ENCODE data around the gene C1R. TPM values are rescaled to one million over a fixed set of nuclear protein-coding genes. Genes with fewer than 3 reads are reported as not detected.

Gene C1R
- total RNA-seq, 1 experiment from 2014 or later = 9.6 TPM

DNA sequence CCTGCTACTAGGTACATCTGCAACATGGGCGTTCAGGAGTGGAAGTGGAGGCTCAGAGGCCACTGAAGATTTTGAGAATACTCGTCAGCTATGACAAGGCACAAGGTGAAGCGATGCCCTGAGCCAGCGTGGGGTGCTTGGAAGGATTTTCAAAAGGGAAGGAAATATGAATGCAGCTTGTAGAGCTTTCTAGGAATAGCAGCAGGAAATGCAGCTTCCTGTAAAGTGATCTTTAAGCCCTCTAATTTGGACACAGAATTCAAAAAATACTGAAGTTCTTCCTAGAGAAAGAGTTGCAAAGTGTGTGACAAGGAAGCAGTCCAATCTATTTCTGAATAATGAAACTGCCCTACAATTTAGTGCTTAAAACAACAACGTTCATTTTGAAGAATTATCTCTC is 44.9 kb downstream of the C1R start:
- intact Hi-C loops (cut with micrococcal nuclease) = no loop called here
- CTCF ChIA-PET = no interaction called here

DNA sequence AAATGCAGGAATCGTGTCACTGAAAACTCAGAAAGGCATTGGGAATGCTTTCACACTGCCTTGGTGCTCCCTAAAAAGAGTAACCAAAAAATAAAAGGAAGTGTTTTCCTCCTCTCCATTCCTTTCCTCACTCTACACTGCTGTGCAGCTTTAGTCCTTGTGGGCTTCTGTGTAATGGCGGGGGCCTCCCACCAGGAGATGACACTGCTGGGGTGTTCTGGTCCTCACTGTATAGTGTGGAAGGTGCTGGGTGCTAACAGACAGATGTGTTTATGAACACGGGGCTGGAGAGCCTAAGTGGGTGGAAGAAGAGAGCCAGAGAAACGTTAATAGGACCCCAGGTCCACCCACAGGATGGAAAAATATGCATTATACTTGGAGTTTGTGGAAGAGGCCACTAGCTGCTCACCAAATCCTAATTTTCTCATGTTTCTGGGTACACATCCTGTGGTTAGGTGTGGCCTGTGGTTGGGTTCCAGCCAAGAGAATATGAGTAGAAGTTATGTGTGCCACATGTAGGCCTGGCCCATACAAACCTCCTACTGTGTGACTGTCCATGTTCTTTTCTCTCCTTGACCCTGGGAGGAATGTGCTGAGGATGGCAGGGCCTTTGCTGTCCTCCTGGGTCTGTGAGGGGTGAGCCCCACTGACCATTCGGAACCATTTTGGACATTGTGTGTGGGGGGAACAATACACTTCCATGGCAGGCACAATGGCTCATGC is 45.7 kb downstream of the C1R start:
- no peak overlapping the region for H3K4me3 ChIP-seq (ENCODE audit: low read length)
- no peaks in the 10 kb centered on the region for H3K4me1 ChIP-seq (ENCODE audit: insufficient read depth, low read length)
- H3K79me2 ChIP-seq (ENCODE audit: low read length) = no peaks in the 10 kb centered on the region
- H3K27ac ChIP-seq (ENCODE audit: low read length) = no peak overlapping the region
- no peak overlapping the region for H3K9ac ChIP-seq (ENCODE audit: low read length)
- no peak overlapping the region for H3K4me2 ChIP-seq (ENCODE audit: low read length)
- BruUV-seq (replicated peaks) = no TSS peak
- intact Hi-C loops (cut with micrococcal nuclease) = no loop called here
- H3K9me2 ChIP-seq (replicated peaks; ENCODE audit: low read length) = no peaks in the 10 kb centered on the region
- H3K36me3 ChIP-seq (ENCODE audit: low read depth, low read length) = no peaks in the 10 kb centered on the region
- no peak overlapping the region for H2AFZ ChIP-seq (ENCODE audit: low read length)
- DNase-seq (no peak), ATAC-seq (no peak)
- TF ChIP-seq, protein P1, sequence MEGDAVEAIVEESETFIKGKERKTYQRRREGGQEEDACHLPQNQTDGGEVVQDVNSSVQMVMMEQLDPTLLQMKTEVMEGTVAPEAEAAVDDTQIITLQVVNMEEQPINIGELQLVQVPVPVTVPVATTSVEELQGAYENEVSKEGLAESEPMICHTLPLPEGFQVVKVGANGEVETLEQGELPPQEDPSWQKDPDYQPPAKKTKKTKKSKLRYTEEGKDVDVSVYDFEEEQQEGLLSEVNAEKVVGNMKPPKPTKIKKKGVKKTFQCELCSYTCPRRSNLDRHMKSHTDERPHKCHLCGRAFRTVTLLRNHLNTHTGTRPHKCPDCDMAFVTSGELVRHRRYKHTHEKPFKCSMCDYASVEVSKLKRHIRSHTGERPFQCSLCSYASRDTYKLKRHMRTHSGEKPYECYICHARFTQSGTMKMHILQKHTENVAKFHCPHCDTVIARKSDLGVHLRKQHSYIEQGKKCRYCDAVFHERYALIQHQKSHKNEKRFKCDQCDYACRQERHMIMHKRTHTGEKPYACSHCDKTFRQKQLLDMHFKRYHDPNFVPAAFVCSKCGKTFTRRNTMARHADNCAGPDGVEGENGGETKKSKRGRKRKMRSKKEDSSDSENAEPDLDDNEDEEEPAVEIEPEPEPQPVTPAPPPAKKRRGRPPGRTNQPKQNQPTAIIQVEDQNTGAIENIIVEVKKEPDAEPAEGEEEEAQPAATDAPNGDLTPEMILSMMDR (conservative IDR thresholded peaks at IDR 0.05; ENCODE audit: low read depth, low read length) = no peak
- TF ChIP-seq EZH2phosphoT487 (IDR thresholded peaks at IDR 0.05; ENCODE audit: borderline replicate concordance, low read length) (no peak), EZH2 (IDR thresholded peaks at IDR 0.05; ENCODE audit: low read length, unreplicated experiment) (no peak)
- ChIA-PET POLR2A (ENCODE audit: unreplicated experiment) (no interaction called here), CTCF (no interaction called here)
- H3K27me3 ChIP-seq (ENCODE audit: low read length) = no peaks in the 10 kb centered on the region
- no peaks in the 10 kb centered on the region for H4K20me1 ChIP-seq (ENCODE audit: low read length)
- H3K9me3 ChIP-seq (ENCODE audit: low read length) = no peaks in the 10 kb centered on the region
- no peaks in the 10 kb centered on the region for H3F3A ChIP-seq (ENCODE audit: low read length, unreplicated experiment)

More for the DNA sequence above, 44.9 kb downstream of the C1R start:
- no peak for TF ChIP-seq EZH2 (IDR thresholded peaks at IDR 0.05; ENCODE audit: low read length, unreplicated experiment)
- TF ChIP-seq, protein P1 (conservative IDR thresholded peaks at IDR 0.05; ENCODE audit: low read depth, low read length) = no peak
- TF ChIP-seq EZH2phosphoT487 (IDR thresholded peaks at IDR 0.05; ENCODE audit: borderline replicate concordance, low read length) = no peak
- Histone ChIP-seq H4K20me1 (ENCODE audit: low read length) (no peaks in the 10 kb centered on the region), H3K9ac (ENCODE audit: low read length) (no peak overlapping the region), H3K4me2 (ENCODE audit: low read length) (no peak overlapping the region), H3K36me3 (ENCODE audit: low read depth, low read length) (no peaks in the 10 kb centered on the region), H3K9me3 (ENCODE audit: low read length) (no peaks in the 10 kb centered on the region), H3K79me2 (ENCODE audit: low read length) (no peaks in the 10 kb centered on the region), H3K27ac (ENCODE audit: low read length) (no peak overlapping the region), H3K9me2 (replicated peaks; ENCODE audit: low read length) (no peaks in the 10 kb centered on the region), H3K4me3 (ENCODE audit: low read length) (no peak overlapping the region), H3K27me3 (ENCODE audit: low read length) (peaks cover 1% of the 10 kb centered on the region; the same call in 1 of the 2 replicates), H3F3A (ENCODE audit: low read length, unreplicated experiment) (no peaks in the 10 kb centered on the region), H2AFZ (ENCODE audit: low read length) (no peak overlapping the region), H3K4me1 (ENCODE audit: insufficient read depth, low read length) (no peaks in the 10 kb centered on the region)
- ATAC-seq = no peak
- BruUV-seq (replicated peaks) = no TSS peak
- no peak for DNase-seq
- POLR2A ChIA-PET (ENCODE audit: unreplicated experiment) = no interaction called here

DNA sequence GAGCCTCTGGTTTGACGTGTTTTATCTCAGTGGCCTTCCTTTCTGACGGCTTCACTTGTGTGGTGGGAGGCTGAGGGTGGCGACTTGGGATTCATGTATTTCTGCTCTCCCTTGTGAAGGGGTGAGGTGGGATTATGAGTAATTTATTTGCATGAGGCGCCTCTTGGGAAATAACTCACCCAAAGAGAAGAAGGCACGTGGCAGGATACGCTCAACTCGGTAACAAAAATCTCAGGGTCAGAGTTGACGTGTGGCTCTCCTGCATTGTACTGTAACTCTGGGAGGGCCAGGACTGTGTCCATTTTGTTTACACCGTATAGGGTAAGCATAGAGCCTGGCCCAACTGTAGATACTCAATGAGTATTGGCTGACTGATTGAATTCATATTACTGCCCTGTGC is 46.3 kb downstream of the C1R start:
- ChIA-PET POLR2A (ENCODE audit: unreplicated experiment) (no interaction called here), CTCF (no interaction called here)
- H3K4me3 ChIP-seq (ENCODE audit: low read length) = no peak overlapping the region
- H3K9me3 ChIP-seq (ENCODE audit: low read length) = no peaks in the 10 kb centered on the region
- intact Hi-C loops (cut with micrococcal nuclease) = no loop called here
- no peaks in the 10 kb centered on the region for H3K9me2 ChIP-seq (replicated peaks; ENCODE audit: low read length)
- no peak overlapping the region for H3K27ac ChIP-seq (ENCODE audit: low read length)
- H3K4me1 ChIP-seq (ENCODE audit: insufficient read depth, low read length) = no peaks in the 10 kb centered on the region
- no peak for ATAC-seq
- no peaks in the 10 kb centered on the region for H3K27me3 ChIP-seq (ENCODE audit: low read length)
- TF ChIP-seq, protein P1 (conservative IDR thresholded peaks at IDR 0.05; ENCODE audit: low read depth, low read length) = no peak
- TF ChIP-seq EZH2phosphoT487 (IDR thresholded peaks at IDR 0.05; ENCODE audit: borderline replicate concordance, low read length) = no peak
- no peak for TF ChIP-seq EZH2 (IDR thresholded peaks at IDR 0.05; ENCODE audit: low read length, unreplicated experiment)
- H3K79me2 ChIP-seq (ENCODE audit: low read length) = no peaks in the 10 kb centered on the region
- no peaks in the 10 kb centered on the region for H3F3A ChIP-seq (ENCODE audit: low read length, unreplicated experiment)
- H3K4me2 ChIP-seq (ENCODE audit: low read length) = no peak overlapping the region
- H4K20me1 ChIP-seq (ENCODE audit: low read length) = no peaks in the 10 kb centered on the region
- no peaks in the 10 kb centered on the region for H3K36me3 ChIP-seq (ENCODE audit: low read depth, low read length)
- no peak overlapping the region for H2AFZ ChIP-seq (ENCODE audit: low read length)
- DNase-seq = no peak
- no peak overlapping the region for H3K9ac ChIP-seq (ENCODE audit: low read length)
- no TSS peak for BruUV-seq (replicated peaks)
